OCI-LY1 (cell line): ENCODE measurements around the gene ANKRD11.

ENCODE experiments used
- CTCF ChIP-seq: fragments of 200-600 bp; sonication (generic), shearing (Covaris generic); IDR thresholded peaks from 2 replicates; pipeline ENCODE4 v1.5.1; 2017; ENCODE audit warnings: mild to moderate bottlenecking, antibody characterized with exemption, low read length, moderate library complexity, mixed read lengths
- EZH2 ChIP-seq: fragments of 200-600 bp; sonication (generic), shearing (Covaris generic); IDR thresholded peaks from 2 replicates; pipeline ENCODE4 v1.8.0; 2017; ENCODE audit warnings: borderline replicate concordance, mixed run types, mild to moderate bottlenecking, antibody characterized with exemption, low read length, moderate library complexity, mixed read lengths

- TF ChIP-seq EZH2 = no peak
- no peak for TF ChIP-seq CTCF
These were observed 247.6 kb downstream of the ANKRD11 start for GRCh38 chr16:89242795-89243200.
